Loucy (cell line): ENCODE data around the gene STAC.

Source experiments
- H2AFZ ChIP-seq: fragments of 200-600 bp; sonication (generic); 2 replicates; pipeline ENCODE4 v1.6.0; 2016; ENCODE audit warnings: antibody characterized with exemption, mild to moderate bottlenecking, low read length, moderate library complexity
- H3F3A ChIP-seq: fragments of 200-600 bp; 2 replicates; pipeline ENCODE4 v1.6.0; 2016; ENCODE audit warnings: antibody characterized with exemption, low read depth, mild to moderate bottlenecking
- H3K27me3 ChIP-seq: fragments of 200-600 bp; sonication (generic); 2 replicates; pipeline ENCODE4 v1.6.1; 2014; ENCODE audit warnings: low read length, mild to moderate bottlenecking; ENCODE audit not compliant: insufficient read depth, poor library complexity, severe bottlenecking
- H3K36me3 ChIP-seq: fragments of 200-600 bp; sonication (generic); 2 replicates; pipeline ENCODE4 v1.6.1; 2016; ENCODE audit warnings: low read length; ENCODE audit not compliant: insufficient read depth
- H3K4me1 ChIP-seq: fragments of 200-600 bp; sonication (generic); 2 replicates; pipeline ENCODE4 v1.5.1; 2014; ENCODE audit warnings: low read length, mild to moderate bottlenecking; ENCODE audit not compliant: insufficient read depth, poor library complexity, severe bottlenecking
- H3K4me2 ChIP-seq: fragments of 200-600 bp; sonication (generic); 2 replicates; pipeline ENCODE4 v1.6.0; 2014; ENCODE audit warnings: antibody characterized with exemption, low read length, low read depth, mild to moderate bottlenecking; ENCODE audit not compliant: poor library complexity, severe bottlenecking
- H3K4me3 ChIP-seq: fragments of 200-600 bp; sonication (generic); 2 replicates; pipeline ENCODE4 v1.5.1; 2014; ENCODE audit warnings: low read length, mild to moderate bottlenecking, mixed read lengths; ENCODE audit not compliant: poor library complexity, severe bottlenecking
- H3K79me2 ChIP-seq: fragments of 200-600 bp; sonication (generic); 2 replicates; pipeline ENCODE4 v1.6.1; 2014; ENCODE audit warnings: low read length; ENCODE audit not compliant: insufficient read depth
- H3K9ac ChIP-seq: fragments of 200-600 bp; sonication (generic); 2 replicates; pipeline ENCODE4 v1.6.0; 2014; ENCODE audit warnings: mild to moderate bottlenecking, low read depth, low read length, moderate library complexity; ENCODE audit not compliant: poor library complexity, severe bottlenecking
- H3K9me2 ChIP-seq: fragments of 200-600 bp; sonication (generic); replicated peaks from 2 replicates; pipeline ENCODE4 v1.6.1; 2016; ENCODE audit warnings: low read depth, low read length, mixed read lengths
- H3K9me3 ChIP-seq: fragments of 200-600 bp; sonication (generic); 2 replicates; pipeline ENCODE4 v1.6.1; 2014; ENCODE audit warnings: mild to moderate bottlenecking, antibody characterized with exemption, low read length, low read depth; ENCODE audit not compliant: insufficient read depth
- H4K20me1 ChIP-seq: fragments of 200-600 bp; sonication (generic); 2 replicates; pipeline ENCODE4 v1.6.0; 2014; ENCODE audit warnings: antibody characterized with exemption, low read length, mild to moderate bottlenecking; ENCODE audit not compliant: insufficient read depth, poor library complexity, severe bottlenecking
- CTCF ChIP-seq: fragments of 200-600 bp; sonication (generic); conservative IDR thresholded peaks from 2 replicates; pipeline ENCODE4 v1.5.1; 2014; ENCODE audit warnings: mild to moderate bottlenecking, antibody characterized with exemption, low read length
- EZH2phosphoT487 ChIP-seq: fragments of 200-600 bp; IDR thresholded peaks from 2 replicates; pipeline ENCODE4 v1.6.1; 2018; ENCODE audit warnings: antibody characterized with exemption, mild to moderate bottlenecking, moderate library complexity, borderline replicate concordance

Gene STAC

GRCh38 chr3:36477655-36478054, 97.4 kb downstream of the STAC start:
- Histone ChIP-seq H2AFZ (no peak overlapping the region), H3K36me3 (no peaks in the 10 kb centered on the region; the same call in 1 of the 2 replicates), H3K79me2 (no peaks in the 10 kb centered on the region), H3K4me3 (no peak overlapping the region), H3F3A (no peaks in the 10 kb centered on the region), H3K9me2 (no peaks in the 10 kb centered on the region), H3K27me3 (no peaks in the 10 kb centered on the region), H3K4me2 (no peak overlapping the region), H3K9ac (no peak overlapping the region), H3K4me1 (peaks cover 8% of the 10 kb centered on the region), H4K20me1 (no peaks in the 10 kb centered on the region), H3K9me3 (peaks cover 6% of the 10 kb centered on the region; the same call in 1 of the 2 replicates)
- TF ChIP-seq CTCF (no peak), EZH2phosphoT487 (no peak)

- Histone ChIP-seq H3K9me2 (no peaks in the 10 kb centered on the region), H2AFZ (no peak overlapping the region), H3K4me3 (no peak overlapping the region), H3K4me1 (peaks cover 5% of the 10 kb centered on the region), H3K4me2 (no peak overlapping the region), H3K79me2 (no peaks in the 10 kb centered on the region), H3K36me3 (peaks cover 5% of the 10 kb centered on the region; the same call in 1 of the 2 replicates), H4K20me1 (no peaks in the 10 kb centered on the region), H3K27me3 (no peaks in the 10 kb centered on the region), H3F3A (no peaks in the 10 kb centered on the region), H3K9me3 (peaks cover 6% of the 10 kb centered on the region; the same call in 1 of the 2 replicates), H3K9ac (no peak overlapping the region)
- TF ChIP-seq EZH2phosphoT487 = no peak
- no peak for TF ChIP-seq CTCF
These were observed 100.8 kb downstream of the STAC start for GRCh38 chr3:36480911-36481648.

- peaks cover 16% of the 10 kb centered on the region; the same call in 1 of the 2 replicates for H3K36me3 ChIP-seq
- TF ChIP-seq EZH2phosphoT487 (no peak), CTCF (no peak)
- no peaks in the 10 kb centered on the region for H3K9me2 ChIP-seq
- no peaks in the 10 kb centered on the region for H3K27me3 ChIP-seq
- peaks cover 6% of the 10 kb centered on the region; the same call in 1 of the 2 replicates for H3K9me3 ChIP-seq
- H3K79me2 ChIP-seq = no peaks in the 10 kb centered on the region
- H3K4me1 ChIP-seq = no peaks in the 10 kb centered on the region
- H3K4me3 ChIP-seq = no peak overlapping the region
- H2AFZ ChIP-seq = no peak overlapping the region
- no peak overlapping the region for H3K9ac ChIP-seq
- H3F3A ChIP-seq = no peaks in the 10 kb centered on the region
- no peak overlapping the region for H3K4me2 ChIP-seq
- H4K20me1 ChIP-seq = no peaks in the 10 kb centered on the region
These were observed 102.0 kb downstream of the STAC start for GRCh38 chr3:36482256-36482655.
